ENCODE measurements around the gene MAPKAPK5. TPM values are rescaled to one million over a fixed set of nuclear protein-coding genes. Genes with fewer than 3 reads are reported as not detected.

Gene MAPKAPK5
- total and polyA plus RNA-seq, 2 of the 13 experiments (the other 11 are each of a cell fraction or from before 2014, with no cell fraction given) = 43.2 to 58.2 TPM

DNA sequence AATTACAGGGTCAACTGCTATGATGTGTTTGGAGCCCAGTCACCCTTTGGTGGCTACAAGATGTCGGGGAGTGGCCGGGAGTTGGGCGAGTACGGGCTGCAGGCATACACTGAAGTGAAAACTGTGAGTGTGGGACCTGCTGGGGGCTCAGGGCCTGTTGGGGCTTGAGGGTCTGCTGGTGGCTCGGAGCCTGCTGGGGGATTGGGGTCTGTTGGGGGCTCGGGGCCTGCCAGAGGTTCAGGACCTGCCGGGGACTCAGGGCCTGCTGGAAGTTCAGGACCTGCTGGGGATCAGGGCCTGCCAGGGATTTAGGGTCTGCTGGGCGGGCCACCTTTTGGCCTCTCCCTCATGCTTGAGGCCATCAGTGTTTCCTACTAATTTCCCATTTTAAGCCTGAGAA, 38.2 kb upstream of the MAPKAPK5 start (continued):
- TF ChIP-seq, protein P1, sequence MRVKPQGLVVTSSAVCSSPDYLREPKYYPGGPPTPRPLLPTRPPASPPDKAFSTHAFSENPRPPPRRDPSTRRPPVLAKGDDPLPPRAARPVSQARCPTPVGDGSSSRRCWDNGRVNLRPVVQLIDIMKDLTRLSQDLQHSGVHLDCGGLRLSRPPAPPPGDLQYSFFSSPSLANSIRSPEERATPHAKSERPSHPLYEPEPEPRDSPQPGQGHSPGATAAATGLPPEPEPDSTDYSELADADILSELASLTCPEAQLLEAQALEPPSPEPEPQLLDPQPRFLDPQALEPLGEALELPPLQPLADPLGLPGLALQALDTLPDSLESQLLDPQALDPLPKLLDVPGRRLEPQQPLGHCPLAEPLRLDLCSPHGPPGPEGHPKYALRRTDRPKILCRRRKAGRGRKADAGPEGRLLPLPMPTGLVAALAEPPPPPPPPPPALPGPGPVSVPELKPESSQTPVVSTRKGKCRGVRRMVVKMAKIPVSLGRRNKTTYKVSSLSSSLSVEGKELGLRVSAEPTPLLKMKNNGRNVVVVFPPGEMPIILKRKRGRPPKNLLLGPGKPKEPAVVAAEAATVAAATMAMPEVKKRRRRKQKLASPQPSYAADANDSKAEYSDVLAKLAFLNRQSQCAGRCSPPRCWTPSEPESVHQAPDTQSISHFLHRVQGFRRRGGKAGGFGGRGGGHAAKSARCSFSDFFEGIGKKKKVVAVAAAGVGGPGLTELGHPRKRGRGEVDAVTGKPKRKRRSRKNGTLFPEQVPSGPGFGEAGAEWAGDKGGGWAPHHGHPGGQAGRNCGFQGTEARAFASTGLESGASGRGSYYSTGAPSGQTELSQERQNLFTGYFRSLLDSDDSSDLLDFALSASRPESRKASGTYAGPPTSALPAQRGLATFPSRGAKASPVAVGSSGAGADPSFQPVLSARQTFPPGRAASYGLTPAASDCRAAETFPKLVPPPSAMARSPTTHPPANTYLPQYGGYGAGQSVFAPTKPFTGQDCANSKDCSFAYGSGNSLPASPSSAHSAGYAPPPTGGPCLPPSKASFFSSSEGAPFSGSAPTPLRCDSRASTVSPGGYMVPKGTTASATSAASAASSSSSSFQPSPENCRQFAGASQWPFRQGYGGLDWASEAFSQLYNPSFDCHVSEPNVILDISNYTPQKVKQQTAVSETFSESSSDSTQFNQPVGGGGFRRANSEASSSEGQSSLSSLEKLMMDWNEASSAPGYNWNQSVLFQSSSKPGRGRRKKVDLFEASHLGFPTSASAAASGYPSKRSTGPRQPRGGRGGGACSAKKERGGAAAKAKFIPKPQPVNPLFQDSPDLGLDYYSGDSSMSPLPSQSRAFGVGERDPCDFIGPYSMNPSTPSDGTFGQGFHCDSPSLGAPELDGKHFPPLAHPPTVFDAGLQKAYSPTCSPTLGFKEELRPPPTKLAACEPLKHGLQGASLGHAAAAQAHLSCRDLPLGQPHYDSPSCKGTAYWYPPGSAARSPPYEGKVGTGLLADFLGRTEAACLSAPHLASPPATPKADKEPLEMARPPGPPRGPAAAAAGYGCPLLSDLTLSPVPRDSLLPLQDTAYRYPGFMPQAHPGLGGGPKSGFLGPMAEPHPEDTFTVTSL (CRISPR knock-in tag; IDR thresholded peaks at IDR 0.05; ENCODE audit: borderline replicate concordance) = no peak
- TF ChIP-seq, protein P2, sequence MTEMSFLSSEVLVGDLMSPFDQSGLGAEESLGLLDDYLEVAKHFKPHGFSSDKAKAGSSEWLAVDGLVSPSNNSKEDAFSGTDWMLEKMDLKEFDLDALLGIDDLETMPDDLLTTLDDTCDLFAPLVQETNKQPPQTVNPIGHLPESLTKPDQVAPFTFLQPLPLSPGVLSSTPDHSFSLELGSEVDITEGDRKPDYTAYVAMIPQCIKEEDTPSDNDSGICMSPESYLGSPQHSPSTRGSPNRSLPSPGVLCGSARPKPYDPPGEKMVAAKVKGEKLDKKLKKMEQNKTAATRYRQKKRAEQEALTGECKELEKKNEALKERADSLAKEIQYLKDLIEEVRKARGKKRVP (CRISPR knock-in tag; IDR thresholded peaks at IDR 0.05) = no peak
- TF ChIP-seq TMF1 (CRISPR knock-in tag; IDR thresholded peaks at IDR 0.05; ENCODE audit: low read depth) = no peak

DNA sequence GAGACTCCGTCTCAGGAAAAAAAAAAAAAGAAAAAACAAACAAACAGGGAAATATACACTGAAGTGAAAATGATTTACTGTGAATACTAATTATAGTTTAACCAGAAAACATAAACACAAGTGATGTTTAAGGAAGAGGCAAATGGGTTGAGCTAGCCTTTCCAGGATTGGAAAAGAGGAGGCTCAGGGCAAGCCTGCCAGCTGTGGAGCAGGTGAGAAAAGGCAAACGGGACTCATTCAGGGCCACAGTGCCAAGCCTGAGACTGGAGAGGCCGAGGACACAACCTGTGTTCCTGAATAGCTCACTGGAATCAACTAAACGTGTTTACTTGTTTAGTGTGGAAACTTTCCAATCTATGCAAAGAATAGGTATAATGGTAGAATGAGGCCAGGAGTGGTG, 35.7 kb upstream of the MAPKAPK5 start:
- BruUV-seq (replicated peaks) = no TSS peak
- no peak overlapping the region for H3K27ac ChIP-seq (ENCODE audit: extremely low read length, insufficient read depth, low read length)
- in situ Hi-C loops (cut with HindIII; ENCODE audit: extremely low pct_ligation_motif_present, low pct_unique_long_range_greater_than_20kb) (no loop called here), intact Hi-C loops (cut with micrococcal nuclease; ENCODE audit: unreplicated experiment) (no loop called here)
- no peaks in the 10 kb centered on the region for H3K9me3 ChIP-seq (ENCODE audit: low read length)
- TF ChIP-seq ZNF607 (CRISPR knock-in tag; IDR thresholded peaks at IDR 0.05; ENCODE audit: borderline replicate concordance) (no peak), CENPX (CRISPR knock-in tag; IDR thresholded peaks at IDR 0.05) (no peak), THYN1 (CRISPR knock-in tag; IDR thresholded peaks at IDR 0.05; ENCODE audit: borderline replicate concordance, low read depth) (no peak), EP300 (IDR thresholded peaks at IDR 0.05; ENCODE audit: low read depth in 2 of 2, low read length in 2 of 2) (no peak), EP300 (CRISPR knock-in tag; IDR thresholded peaks at IDR 0.05; ENCODE audit: borderline replicate concordance) (no peak), SAFB2 (CRISPR knock-in tag; IDR thresholded peaks at IDR 0.05; ENCODE audit: borderline replicate concordance, low read depth) (no peak), MTA1 (CRISPR knock-in tag; IDR thresholded peaks at IDR 0.05; ENCODE audit: borderline replicate concordance) (no peak), HCFC1 (IDR thresholded peaks at IDR 0.05; ENCODE audit: low read depth, low read length) (no peak)
- TF ChIP-seq, protein P3, sequence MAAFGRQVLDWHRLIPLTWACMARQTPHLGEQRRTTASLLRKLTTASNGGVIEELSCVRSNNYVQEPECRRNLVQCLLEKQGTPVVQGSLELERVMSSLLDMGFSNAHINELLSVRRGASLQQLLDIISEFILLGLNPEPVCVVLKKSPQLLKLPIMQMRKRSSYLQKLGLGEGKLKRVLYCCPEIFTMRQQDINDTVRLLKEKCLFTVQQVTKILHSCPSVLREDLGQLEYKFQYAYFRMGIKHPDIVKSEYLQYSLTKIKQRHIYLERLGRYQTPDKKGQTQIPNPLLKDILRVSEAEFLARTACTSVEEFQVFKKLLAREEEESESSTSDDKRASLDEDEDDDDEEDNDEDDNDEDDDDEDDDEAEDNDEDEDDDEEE (CRISPR knock-in tag; IDR thresholded peaks at IDR 0.05) = no peak
- TF ChIP-seq, protein P4, sequence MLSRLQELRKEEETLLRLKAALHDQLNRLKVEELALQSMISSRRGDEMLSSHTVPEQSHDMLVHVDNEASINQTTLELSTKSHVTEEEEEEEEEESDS (CRISPR knock-in tag; IDR thresholded peaks at IDR 0.05; ENCODE audit: borderline replicate concordance) = no peak
- POLR2A ChIA-PET = no interaction called here
- 95% methylated on average over 4 of the region's 4 CpGs for WGBS (ENCODE audit: low lambda C conversion rate)
- no peak overlapping the region for H3K4me2 ChIP-seq (ENCODE audit: low read depth, low read length)
- ATAC-seq = no peak
- H3K4me1 ChIP-seq (ENCODE audit: insufficient read depth, low read length) = peaks cover 15% of the 10 kb centered on the region
- FAIRE-seq = no peak
- CTCF ChIA-PET (ENCODE audit: low intra/inter-chr PET ratio, low total read pairs) = no interaction called here
- DNase-seq (ENCODE audit: low spot score) = no peak
- H2AFZ ChIP-seq (ENCODE audit: low read length) = no peak overlapping the region
- H3K36me3 ChIP-seq (replicated peaks in 1 of 2; ENCODE audit: control insufficient read depth in 1 of 2, insufficient read depth in 2 of 2, low read length in 2 of 2) = peaks cover 8 to 42% of the 10 kb centered on the region in 2 experiments; a peak in 4 of 5 replicates
- no peak overlapping the region for H3K4me3 ChIP-seq (replicated peaks in 1 of 3; ENCODE audit: insufficient read depth in 1 of 3, low read depth in 2 of 3, low read length in 3 of 3)
- H4K20me1 ChIP-seq (ENCODE audit: insufficient read depth, low read length) = no peaks in the 10 kb centered on the region
- no peak overlapping the region for H3K9ac ChIP-seq (ENCODE audit: insufficient read depth, low read depth, low read length)
- no peaks in the 10 kb centered on the region for H3K79me2 ChIP-seq (ENCODE audit: insufficient read depth, low read length)
- no peaks in the 10 kb centered on the region for H3K27me3 ChIP-seq (ENCODE audit: control insufficient read depth in 1 of 2, insufficient read depth in 2 of 2, low read length in 2 of 2)

Measured in HepG2 (cell line).